ENCODE data around the gene JPH2.

DNA sequence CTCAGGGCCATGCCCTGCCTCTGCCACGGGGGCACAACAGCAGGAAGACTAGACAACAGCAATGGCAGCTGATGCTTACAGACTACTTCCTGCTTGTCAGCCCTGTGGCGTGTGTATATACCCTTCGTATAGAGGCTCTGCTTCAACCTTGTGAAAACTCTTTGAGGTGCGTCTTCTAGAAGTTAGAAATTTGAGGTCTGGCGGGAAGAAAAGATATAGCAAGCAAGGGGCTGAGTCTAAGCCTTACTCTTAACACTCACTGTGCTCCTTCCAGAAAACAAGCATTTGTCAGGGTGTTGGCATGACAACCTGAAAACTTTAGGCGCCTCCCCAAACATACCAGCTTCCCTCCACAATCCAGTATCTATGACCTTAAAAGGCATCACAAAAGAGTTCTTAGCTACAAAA, 33.3 kb downstream of the JPH2 start:
- TF ChIP-seq ZNF274 (IDR thresholded peaks at IDR 0.05; ENCODE audit: low read depth, low read length) (no peak), YY1 (IDR thresholded peaks at IDR 0.05; ENCODE audit: insufficient read depth, insufficient read length) (no peak)

Data from NT2/D1 (cell line).